GM13976 (cell line): ENCODE measurements around the gene FOXJ2.
"Not testable (repeated sequence)": the region's sequence is repeated elsewhere in the genome, so short reads cannot be mapped to it uniquely, and the experiment has no call there.

Experiments
- DNase-seq: peaks from one replicate; pipeline ENCODE4 v3.0.0; 2012; ENCODE audit warnings: low spot score
- in situ Hi-C: fragments of 300-500 bp; cut with MboI; formaldehyde crosslinking; loops from one replicate; pipeline ENCODE4 v1.12.0; 2022; ENCODE audit warnings: low sequenced_read_pairs, mixed read lengths, inconsistent platforms; ENCODE audit not compliant: unreplicated experiment
- TF ChIP-seq, protein P1 (sequence below): IDR thresholded peaks from 2 replicates; pipeline ENCODE4 v1.5.1; 2012; ENCODE audit warnings: borderline replicate concordance, mild to moderate bottlenecking; ENCODE audit not compliant: insufficient read depth; ENCODE audit errors: extremely low read depth, missing control alignments, control extremely low read depth

FOXJ2 gene

GRCh38 chr12:8065991-8066594, 33.6 kb downstream of the FOXJ2 start, which contains the start of gene C3AR1:
C3AR1 (minus strand) TSS chr12:8066359; CDS start chr12:8060185, 6,174 bp downstream.
- in situ Hi-C loops: no loop called here
- peak; percentile 54 for DNase-seq
- TF ChIP-seq, protein P1, sequence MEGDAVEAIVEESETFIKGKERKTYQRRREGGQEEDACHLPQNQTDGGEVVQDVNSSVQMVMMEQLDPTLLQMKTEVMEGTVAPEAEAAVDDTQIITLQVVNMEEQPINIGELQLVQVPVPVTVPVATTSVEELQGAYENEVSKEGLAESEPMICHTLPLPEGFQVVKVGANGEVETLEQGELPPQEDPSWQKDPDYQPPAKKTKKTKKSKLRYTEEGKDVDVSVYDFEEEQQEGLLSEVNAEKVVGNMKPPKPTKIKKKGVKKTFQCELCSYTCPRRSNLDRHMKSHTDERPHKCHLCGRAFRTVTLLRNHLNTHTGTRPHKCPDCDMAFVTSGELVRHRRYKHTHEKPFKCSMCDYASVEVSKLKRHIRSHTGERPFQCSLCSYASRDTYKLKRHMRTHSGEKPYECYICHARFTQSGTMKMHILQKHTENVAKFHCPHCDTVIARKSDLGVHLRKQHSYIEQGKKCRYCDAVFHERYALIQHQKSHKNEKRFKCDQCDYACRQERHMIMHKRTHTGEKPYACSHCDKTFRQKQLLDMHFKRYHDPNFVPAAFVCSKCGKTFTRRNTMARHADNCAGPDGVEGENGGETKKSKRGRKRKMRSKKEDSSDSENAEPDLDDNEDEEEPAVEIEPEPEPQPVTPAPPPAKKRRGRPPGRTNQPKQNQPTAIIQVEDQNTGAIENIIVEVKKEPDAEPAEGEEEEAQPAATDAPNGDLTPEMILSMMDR: no peak

GRCh38 chr12:8069582-8069981, 37.1 kb downstream of the FOXJ2 start:
- TF ChIP-seq, protein P1: no peak
- no peak for DNase-seq
- in situ Hi-C loops: no loop called here

- in situ Hi-C loops, DNase-seq: not testable (repeated sequence)
Observed at GRCh38 chr12:8071820-8072219, 39.3 kb downstream of the FOXJ2 start.

DNA sequence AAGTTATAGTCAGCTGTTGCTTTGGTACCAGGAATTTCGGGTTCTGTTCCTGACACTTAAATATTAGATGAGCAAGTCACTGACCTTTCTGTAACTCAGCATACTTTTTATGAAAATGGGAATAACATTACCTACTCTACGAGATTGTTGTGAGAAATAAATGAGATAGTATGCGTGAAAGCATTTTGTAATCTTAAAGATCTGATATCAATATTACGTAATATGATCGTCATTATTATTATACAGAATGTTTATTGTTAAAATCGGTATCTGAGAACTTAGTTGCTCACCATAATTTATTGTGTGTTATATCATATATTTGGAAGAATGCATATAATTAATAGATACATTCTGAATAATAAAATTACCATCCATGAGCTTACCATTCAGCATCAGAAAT, 43.4 kb downstream of the FOXJ2 start:
- in situ Hi-C loops: no loop called here
- no peak for DNase-seq
- TF ChIP-seq, protein P1: no peak

- in situ Hi-C loops: no loop called here
- DNase-seq: no peak
- TF ChIP-seq, protein P1: no peak
Observed at GRCh38 chr12:8076366-8076765, 43.9 kb downstream of the FOXJ2 start.

GRCh38 chr12:8077207-8077606, 44.7 kb downstream of the FOXJ2 start:
- DNase-seq: no peak
- TF ChIP-seq, protein P1: no peak
- in situ Hi-C loops: no loop called here

DNA sequence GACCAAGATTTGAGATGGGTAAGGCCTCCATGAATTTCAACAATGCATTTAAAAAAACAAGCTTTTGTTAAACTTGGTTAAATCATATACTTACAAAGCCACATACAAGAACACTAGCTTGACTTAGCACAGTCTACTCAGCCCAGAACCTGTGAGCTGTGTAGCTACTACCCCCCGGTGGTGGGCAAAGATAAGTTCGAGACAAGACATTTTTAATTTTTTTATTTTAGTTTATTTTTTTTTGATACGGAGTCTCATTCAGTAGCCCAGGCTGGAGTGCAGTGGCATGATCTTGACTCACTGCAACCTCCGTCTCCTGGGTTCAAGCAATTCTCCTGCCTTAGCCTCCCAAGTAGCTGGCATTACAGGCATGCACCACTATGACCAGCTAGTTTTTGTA, 45.9 kb downstream of the FOXJ2 start:
- in situ Hi-C loops: no loop called here
- TF ChIP-seq, protein P1: peak; percentile 29
- DNase-seq: peak; percentile 42
